Esophagus squamous epithelium (tissue), 4 donors: ENCODE data around the gene CASP7.

ENCODE experiments used
- POLR2A ChIP-seq, 4 donors: fragments of 450-650 bp; IDR thresholded peaks; one replicate each; pipeline ENCODE4 v1.6.1; 2017; ENCODE audit warnings: antibody characterized with exemption in 4 of 4, mild to moderate bottlenecking in 4 of 4, moderate library complexity in 3 of 4
- TF ChIP-seq, protein P1 (sequence below), 6 experiments: fragments of 450-650 bp in 4 of 6; fragments of 200-600 bp in 2 of 6; sonication (generic) in 2 of 6; IDR thresholded peaks; one replicate each; pipeline ENCODE4 v1.5.1; 2016 to 2019; ENCODE audit warnings: antibody characterized with exemption in 6 of 6, mild to moderate bottlenecking in 4 of 6, moderate library complexity in 4 of 6

DNA sequence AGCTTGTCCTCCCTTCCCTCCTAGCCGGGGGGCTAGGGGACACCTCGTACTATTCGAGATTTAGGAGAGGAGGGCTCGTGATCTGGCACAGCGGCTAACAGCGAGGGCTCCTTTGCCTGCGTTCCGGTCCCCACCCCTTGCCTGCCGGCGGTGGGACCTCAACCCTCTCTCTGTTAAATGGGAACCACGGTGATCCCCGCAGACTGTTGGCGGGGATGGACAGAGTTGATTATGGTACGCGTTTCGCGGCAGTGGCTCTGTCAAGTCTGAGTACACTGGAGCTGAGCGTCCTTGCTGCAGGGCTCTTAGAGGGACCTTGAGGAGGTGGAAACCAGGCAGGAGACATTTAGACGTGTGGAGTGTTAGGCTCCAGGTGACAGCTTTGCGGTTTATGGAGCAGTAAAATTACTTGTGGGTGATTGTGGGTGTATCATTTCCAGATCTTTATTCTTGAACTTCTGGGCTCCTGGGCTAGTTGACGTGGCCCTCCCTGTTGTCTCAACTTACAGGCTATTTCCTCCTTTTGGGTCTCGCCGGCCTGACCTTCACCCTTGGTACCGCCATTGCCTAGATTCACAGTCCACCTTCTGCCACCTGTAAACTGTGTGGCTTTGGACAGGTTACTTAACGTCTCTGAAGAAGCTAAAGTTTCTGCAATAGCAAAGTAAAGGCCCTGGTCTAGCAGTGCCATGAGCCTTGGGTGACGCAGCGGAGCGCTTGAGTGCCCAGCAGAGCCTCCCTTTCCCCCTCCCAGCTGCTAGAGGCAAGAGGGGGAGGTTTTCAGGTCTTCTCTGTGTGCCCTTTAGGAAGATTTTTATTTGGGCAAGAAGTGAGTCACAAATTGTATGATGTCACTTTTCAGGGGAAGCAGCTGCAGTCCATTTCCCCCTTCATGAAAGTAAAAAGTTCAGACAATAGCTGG lies 739 bp downstream of the CASP7 start:
- TF ChIP-seq, protein P1, sequence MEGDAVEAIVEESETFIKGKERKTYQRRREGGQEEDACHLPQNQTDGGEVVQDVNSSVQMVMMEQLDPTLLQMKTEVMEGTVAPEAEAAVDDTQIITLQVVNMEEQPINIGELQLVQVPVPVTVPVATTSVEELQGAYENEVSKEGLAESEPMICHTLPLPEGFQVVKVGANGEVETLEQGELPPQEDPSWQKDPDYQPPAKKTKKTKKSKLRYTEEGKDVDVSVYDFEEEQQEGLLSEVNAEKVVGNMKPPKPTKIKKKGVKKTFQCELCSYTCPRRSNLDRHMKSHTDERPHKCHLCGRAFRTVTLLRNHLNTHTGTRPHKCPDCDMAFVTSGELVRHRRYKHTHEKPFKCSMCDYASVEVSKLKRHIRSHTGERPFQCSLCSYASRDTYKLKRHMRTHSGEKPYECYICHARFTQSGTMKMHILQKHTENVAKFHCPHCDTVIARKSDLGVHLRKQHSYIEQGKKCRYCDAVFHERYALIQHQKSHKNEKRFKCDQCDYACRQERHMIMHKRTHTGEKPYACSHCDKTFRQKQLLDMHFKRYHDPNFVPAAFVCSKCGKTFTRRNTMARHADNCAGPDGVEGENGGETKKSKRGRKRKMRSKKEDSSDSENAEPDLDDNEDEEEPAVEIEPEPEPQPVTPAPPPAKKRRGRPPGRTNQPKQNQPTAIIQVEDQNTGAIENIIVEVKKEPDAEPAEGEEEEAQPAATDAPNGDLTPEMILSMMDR (IDR thresholded peaks at IDR 0.05), result no peak
- peak in 1 of 4 donors; percentile 43 for TF ChIP-seq POLR2A (IDR thresholded peaks at IDR 0.05)
